Loucy (cell line): Measurements from ENCODE around the gene MDM4.

ENCODE experiments used
- H2AFZ ChIP-seq: fragments of 200-600 bp; sonication (generic); 2 replicates; pipeline ENCODE4 v1.6.0; 2016; ENCODE audit warnings: antibody characterized with exemption, mild to moderate bottlenecking, low read length, moderate library complexity
- H3F3A ChIP-seq: fragments of 200-600 bp; 2 replicates; pipeline ENCODE4 v1.6.0; 2016; ENCODE audit warnings: antibody characterized with exemption, low read depth, mild to moderate bottlenecking
- H3K27me3 ChIP-seq: fragments of 200-600 bp; sonication (generic); 2 replicates; pipeline ENCODE4 v1.6.1; 2014; ENCODE audit warnings: low read length, mild to moderate bottlenecking; ENCODE audit not compliant: insufficient read depth, poor library complexity, severe bottlenecking
- H3K36me3 ChIP-seq: fragments of 200-600 bp; sonication (generic); 2 replicates; pipeline ENCODE4 v1.6.1; 2016; ENCODE audit warnings: low read length; ENCODE audit not compliant: insufficient read depth
- H3K4me1 ChIP-seq: fragments of 200-600 bp; sonication (generic); 2 replicates; pipeline ENCODE4 v1.5.1; 2014; ENCODE audit warnings: low read length, mild to moderate bottlenecking; ENCODE audit not compliant: insufficient read depth, poor library complexity, severe bottlenecking
- H3K4me2 ChIP-seq: fragments of 200-600 bp; sonication (generic); 2 replicates; pipeline ENCODE4 v1.6.0; 2014; ENCODE audit warnings: antibody characterized with exemption, low read length, low read depth, mild to moderate bottlenecking; ENCODE audit not compliant: poor library complexity, severe bottlenecking
- H3K4me3 ChIP-seq: fragments of 200-600 bp; sonication (generic); 2 replicates; pipeline ENCODE4 v1.5.1; 2014; ENCODE audit warnings: low read length, mild to moderate bottlenecking, mixed read lengths; ENCODE audit not compliant: poor library complexity, severe bottlenecking
- H3K79me2 ChIP-seq: fragments of 200-600 bp; sonication (generic); 2 replicates; pipeline ENCODE4 v1.6.1; 2014; ENCODE audit warnings: low read length; ENCODE audit not compliant: insufficient read depth
- H3K9ac ChIP-seq: fragments of 200-600 bp; sonication (generic); 2 replicates; pipeline ENCODE4 v1.6.0; 2014; ENCODE audit warnings: mild to moderate bottlenecking, low read depth, low read length, moderate library complexity; ENCODE audit not compliant: poor library complexity, severe bottlenecking
- H3K9me2 ChIP-seq: fragments of 200-600 bp; sonication (generic); replicated peaks from 2 replicates; pipeline ENCODE4 v1.6.1; 2016; ENCODE audit warnings: low read depth, low read length, mixed read lengths
- H3K9me3 ChIP-seq: fragments of 200-600 bp; sonication (generic); 2 replicates; pipeline ENCODE4 v1.6.1; 2014; ENCODE audit warnings: mild to moderate bottlenecking, antibody characterized with exemption, low read length, low read depth; ENCODE audit not compliant: insufficient read depth
- H4K20me1 ChIP-seq: fragments of 200-600 bp; sonication (generic); 2 replicates; pipeline ENCODE4 v1.6.0; 2014; ENCODE audit warnings: antibody characterized with exemption, low read length, mild to moderate bottlenecking; ENCODE audit not compliant: insufficient read depth, poor library complexity, severe bottlenecking
- EZH2phosphoT487 ChIP-seq: fragments of 200-600 bp; IDR thresholded peaks from 2 replicates; pipeline ENCODE4 v1.6.1; 2018; ENCODE audit warnings: antibody characterized with exemption, mild to moderate bottlenecking, moderate library complexity, borderline replicate concordance
- TF ChIP-seq, protein P1 (sequence below): fragments of 200-600 bp; sonication (generic); conservative IDR thresholded peaks from 2 replicates; pipeline ENCODE4 v1.5.1; 2014; ENCODE audit warnings: mild to moderate bottlenecking, antibody characterized with exemption, low read length

Gene MDM4

DNA sequence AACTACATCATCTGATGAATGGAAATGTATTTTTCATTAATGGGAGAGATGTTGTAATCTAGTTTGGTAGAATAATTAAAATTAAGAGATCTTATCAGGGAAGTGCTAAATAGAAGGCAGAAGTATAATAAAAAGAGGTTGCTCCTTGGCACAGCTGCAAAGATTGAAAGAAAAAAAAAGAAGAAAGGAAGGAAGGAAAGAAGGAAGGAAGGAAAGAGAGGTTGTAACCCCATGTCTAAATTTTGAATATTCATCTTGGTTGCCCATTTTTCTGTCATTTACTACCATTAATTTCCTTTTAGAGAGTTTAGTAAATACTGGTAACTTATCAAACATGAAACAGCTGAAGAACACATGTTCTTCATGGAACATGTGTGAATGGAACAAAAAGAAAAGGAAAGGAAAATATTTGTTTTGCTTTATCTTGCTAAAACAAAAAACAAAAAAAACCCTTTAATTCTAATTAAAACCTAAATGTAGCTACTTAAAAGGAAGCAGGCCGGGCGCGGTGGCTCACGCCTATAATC is 10.5 kb upstream of the MDM4 start:
- Histone ChIP-seq H3K27me3 (no peaks in the 10 kb centered on the region), H4K20me1 (no peaks in the 10 kb centered on the region), H3K9me2 (no peaks in the 10 kb centered on the region), H3K9ac (peak overlapping the region; percentile 95), H3K4me3 (peak overlapping the region; percentile 94), H3K79me2 (no peaks in the 10 kb centered on the region), H3K4me2 (peak overlapping the region; percentile 77), H2AFZ (peak overlapping the region; percentile 84), H3K36me3 (no peaks in the 10 kb centered on the region), H3K4me1 (peaks cover 7% of the 10 kb centered on the region), H3F3A (peaks cover 13% of the 10 kb centered on the region; the same call in 1 of the 2 replicates), H3K9me3 (no peaks in the 10 kb centered on the region)
- TF ChIP-seq, protein P1, sequence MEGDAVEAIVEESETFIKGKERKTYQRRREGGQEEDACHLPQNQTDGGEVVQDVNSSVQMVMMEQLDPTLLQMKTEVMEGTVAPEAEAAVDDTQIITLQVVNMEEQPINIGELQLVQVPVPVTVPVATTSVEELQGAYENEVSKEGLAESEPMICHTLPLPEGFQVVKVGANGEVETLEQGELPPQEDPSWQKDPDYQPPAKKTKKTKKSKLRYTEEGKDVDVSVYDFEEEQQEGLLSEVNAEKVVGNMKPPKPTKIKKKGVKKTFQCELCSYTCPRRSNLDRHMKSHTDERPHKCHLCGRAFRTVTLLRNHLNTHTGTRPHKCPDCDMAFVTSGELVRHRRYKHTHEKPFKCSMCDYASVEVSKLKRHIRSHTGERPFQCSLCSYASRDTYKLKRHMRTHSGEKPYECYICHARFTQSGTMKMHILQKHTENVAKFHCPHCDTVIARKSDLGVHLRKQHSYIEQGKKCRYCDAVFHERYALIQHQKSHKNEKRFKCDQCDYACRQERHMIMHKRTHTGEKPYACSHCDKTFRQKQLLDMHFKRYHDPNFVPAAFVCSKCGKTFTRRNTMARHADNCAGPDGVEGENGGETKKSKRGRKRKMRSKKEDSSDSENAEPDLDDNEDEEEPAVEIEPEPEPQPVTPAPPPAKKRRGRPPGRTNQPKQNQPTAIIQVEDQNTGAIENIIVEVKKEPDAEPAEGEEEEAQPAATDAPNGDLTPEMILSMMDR: no peak
- no peak for TF ChIP-seq EZH2phosphoT487

DNA sequence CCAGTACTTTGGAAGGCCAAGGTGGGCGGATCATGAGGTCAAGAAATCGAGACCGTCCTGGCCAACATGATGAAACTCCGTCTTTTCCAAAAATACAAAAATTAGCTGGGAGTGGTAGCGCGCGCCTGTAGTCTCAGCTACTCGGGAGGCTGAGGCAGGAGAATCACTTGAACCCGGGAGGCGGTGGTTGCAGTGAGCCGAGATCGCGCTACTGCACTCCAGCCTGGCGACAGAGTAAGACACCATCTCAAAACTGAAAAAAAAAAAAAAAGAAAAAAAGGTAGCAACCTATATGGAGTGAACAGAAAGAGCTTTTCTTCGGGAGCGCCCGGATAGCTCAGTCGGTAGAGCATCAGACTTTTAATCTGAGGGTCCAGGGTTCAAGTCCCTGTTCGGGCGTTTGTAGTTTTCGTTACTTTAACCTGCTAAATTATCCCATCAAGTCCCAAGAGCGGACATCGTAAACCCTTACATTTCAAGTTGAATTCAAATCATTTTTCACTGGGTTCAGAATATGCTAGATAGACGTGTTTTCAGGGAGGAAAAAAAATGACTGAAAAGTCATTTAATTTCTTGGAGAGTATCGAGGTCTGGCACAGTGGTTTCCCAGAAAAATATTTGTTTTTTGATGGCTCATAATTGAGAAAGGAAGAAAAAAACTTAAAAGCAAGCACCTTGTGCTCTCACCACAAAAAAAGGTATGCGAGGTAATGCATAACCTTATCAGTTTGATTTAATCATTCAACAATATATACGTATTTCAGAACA is 9.8 kb upstream of the MDM4 start:
- no peaks in the 10 kb centered on the region for H3K27me3 ChIP-seq
- H4K20me1 ChIP-seq: no peaks in the 10 kb centered on the region
- peak overlapping the region; percentile 84 for H2AFZ ChIP-seq
- peaks cover 13% of the 10 kb centered on the region; the same call in 1 of the 2 replicates for H3F3A ChIP-seq
- no peaks in the 10 kb centered on the region for H3K36me3 ChIP-seq
- no peaks in the 10 kb centered on the region for H3K9me2 ChIP-seq
- H3K9ac ChIP-seq: peak overlapping the region; percentile 95
- peak overlapping the region; percentile 94 for H3K4me3 ChIP-seq
- peaks cover 7% of the 10 kb centered on the region for H3K4me1 ChIP-seq
- H3K9me3 ChIP-seq: no peaks in the 10 kb centered on the region
- TF ChIP-seq EZH2phosphoT487: no peak
- TF ChIP-seq, protein P1: no peak
- H3K4me2 ChIP-seq: peak overlapping the region; percentile 77
- no peaks in the 10 kb centered on the region for H3K79me2 ChIP-seq

DNA sequence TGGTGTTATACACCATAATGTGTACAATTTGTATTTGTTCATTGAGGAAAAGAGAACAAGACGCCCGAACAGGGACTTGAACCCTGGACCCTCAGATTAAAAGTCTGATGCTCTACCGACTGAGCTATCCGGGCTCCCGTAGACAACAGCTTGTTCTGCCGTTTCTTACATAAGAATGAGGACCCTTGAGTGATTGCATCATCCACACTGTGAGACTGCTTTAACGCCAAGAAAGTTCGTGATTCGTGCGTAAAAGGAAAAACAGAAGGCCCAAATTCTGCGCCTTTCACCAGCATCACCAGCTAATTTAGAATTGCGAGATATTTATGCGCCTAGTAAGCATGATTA is 9.3 kb upstream of the MDM4 start:
- Histone ChIP-seq H3K9ac (peak overlapping the region; percentile 95), H3K4me2 (peak overlapping the region; percentile 70), H3K4me1 (peaks cover 7% of the 10 kb centered on the region)

More for the DNA sequence above, 9.3 kb upstream of the MDM4 start:
- Histone ChIP-seq H4K20me1 (no peaks in the 10 kb centered on the region), H3K4me3 (peak overlapping the region; percentile 94), H2AFZ (peak overlapping the region; percentile 84), H3K9me3 (no peaks in the 10 kb centered on the region), H3K27me3 (no peaks in the 10 kb centered on the region), H3F3A (peaks cover 13% of the 10 kb centered on the region; the same call in 1 of the 2 replicates), H3K36me3 (no peaks in the 10 kb centered on the region), H3K9me2 (no peaks in the 10 kb centered on the region), H3K79me2 (no peaks in the 10 kb centered on the region)
- no peak for TF ChIP-seq EZH2phosphoT487
- TF ChIP-seq, protein P1: no peak
